Measurements from ENCODE around the gene TRIM5.
"Not testable (repeated sequence)": the region's sequence is repeated elsewhere in the genome, so short reads cannot be mapped to it uniquely, and the experiment has no call there.

TRIM5 gene

DNA sequence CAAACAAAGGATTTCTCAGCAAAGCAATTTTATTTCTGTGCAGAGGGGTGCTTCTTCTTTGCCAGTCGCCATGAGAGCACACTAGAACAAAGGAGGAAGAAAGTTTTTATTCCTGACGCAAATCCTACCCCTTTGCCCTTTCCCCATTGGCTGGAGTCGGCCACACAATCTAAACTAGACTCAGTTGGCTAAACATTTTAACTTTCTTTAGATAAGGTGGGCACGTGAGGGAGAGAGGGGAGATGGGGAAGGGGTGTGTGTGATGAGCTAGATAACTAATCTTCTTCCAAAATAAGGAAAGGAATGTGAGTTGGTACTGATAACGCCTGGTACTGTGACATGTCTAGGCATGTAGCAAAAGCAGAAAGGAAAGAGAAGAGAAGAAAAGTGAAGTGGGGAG lies 5.3 kb upstream of the TRIM5 start:
- peak overlapping the region; percentile 89 for H3K27ac ChIP-seq (ENCODE audit: low read depth, low read length)
- H3K9me3 ChIP-seq (ENCODE audit: control insufficient read depth in 1 of 2, low read length in 2 of 2) = no peaks in the 10 kb centered on the region
- peak overlapping the region; percentile 75 to 87 for H3K4me3 ChIP-seq (ENCODE audit: low read depth in 1 of 2, low read length in 2 of 2)
- H3K36me3 ChIP-seq (ENCODE audit: control insufficient read depth in 1 of 2, insufficient read depth in 2 of 2, low read length in 2 of 2) = no peaks in the 10 kb centered on the region
- peak overlapping the region; percentile 53 to 90 for H3K9ac ChIP-seq (ENCODE audit: low read depth in 1 of 2, low read length in 2 of 2)
- H3K27me3 ChIP-seq (ENCODE audit: control insufficient read depth in 1 of 2, insufficient read depth in 2 of 2, low read length in 2 of 2) = no peaks in the 10 kb centered on the region
- H3K4me1 ChIP-seq (ENCODE audit: control insufficient read depth in 1 of 2, insufficient read depth in 2 of 2, low read length in 2 of 2) = peaks cover 16 to 22% of the 10 kb centered on the region in 2 donors

DNA sequence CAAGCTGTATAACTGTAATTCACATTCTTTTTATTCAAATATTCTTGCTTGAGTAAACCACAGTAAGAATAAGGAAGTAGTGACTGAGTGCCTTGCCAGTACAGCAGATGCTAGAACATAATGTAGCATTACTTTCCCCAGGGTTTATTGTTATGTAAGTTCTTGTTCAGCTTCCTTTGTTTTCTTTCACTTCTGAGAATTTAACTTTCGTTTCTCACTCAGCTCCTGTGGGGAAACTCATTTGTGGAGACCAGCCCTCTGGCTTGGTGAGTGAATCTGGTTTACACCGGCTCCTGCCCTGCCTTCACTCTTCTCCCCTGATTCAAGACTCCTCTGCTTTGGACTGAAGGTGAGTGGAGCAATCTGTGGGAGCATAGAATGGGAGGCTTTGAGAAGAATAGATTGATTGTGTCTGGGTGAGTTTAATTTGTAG lies 4.7 kb upstream of the TRIM5 start, which contains the start of gene TRIM22:
Gene TRIM22 (plus strand): TSS at position 240 of the 433 bp plus-strand sequence. CDS start 6,443 bp downstream, outside the sequence.
- Histone ChIP-seq H3K4me3 (ENCODE audit: low read depth in 1 of 2, low read length in 2 of 2) (peak within 1 kb of the TSS; percentile 75 to 87), H3K36me3 (ENCODE audit: control insufficient read depth in 1 of 2, insufficient read depth in 2 of 2, low read length in 2 of 2) (no peaks in the 10 kb centered on the region), H3K9me3 (ENCODE audit: control insufficient read depth in 1 of 2, low read length in 2 of 2) (no peaks in the 10 kb centered on the region), H3K4me1 (ENCODE audit: control insufficient read depth in 1 of 2, insufficient read depth in 2 of 2, low read length in 2 of 2) (peaks cover 16 to 22% of the 10 kb centered on the region in 2 donors), H3K9ac (ENCODE audit: low read depth in 1 of 2, low read length in 2 of 2) (peak within 1 kb of the TSS; percentile 53 to 90), H3K27me3 (ENCODE audit: control insufficient read depth in 1 of 2, insufficient read depth in 2 of 2, low read length in 2 of 2) (no peaks in the 10 kb centered on the region), H3K27ac (ENCODE audit: low read depth, low read length) (peak within 1 kb of the TSS; percentile 89)

DNA sequence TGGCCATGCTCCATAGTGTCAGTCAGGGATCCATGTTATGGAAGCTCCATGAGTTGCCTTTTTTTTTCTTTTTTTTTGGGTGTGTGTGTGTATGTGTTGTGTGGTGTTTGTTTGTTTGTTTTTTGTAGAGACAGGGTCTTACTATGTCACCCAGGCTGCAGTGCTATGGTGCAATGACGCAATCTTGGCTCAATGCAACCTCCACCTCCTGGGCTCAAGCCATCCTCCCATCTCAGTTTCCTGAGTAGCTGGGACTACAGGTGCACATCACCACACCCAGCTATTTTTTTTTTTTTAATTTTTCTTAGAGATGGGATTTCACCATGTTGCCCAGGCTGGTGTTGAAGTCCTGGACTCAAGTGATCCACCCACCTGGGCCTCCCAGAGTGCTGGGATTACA lies 3.6 kb upstream of the TRIM5 start:
- no peak overlapping the region for H3K4me3 ChIP-seq (ENCODE audit: low read depth in 1 of 2, low read length in 2 of 2)
- H3K27me3 ChIP-seq (ENCODE audit: control insufficient read depth in 1 of 2, insufficient read depth in 2 of 2, low read length in 2 of 2) = no peaks in the 10 kb centered on the region
- H3K9ac ChIP-seq (ENCODE audit: low read depth in 1 of 2, low read length in 2 of 2) = no peak overlapping the region
- no peaks in the 10 kb centered on the region for H3K9me3 ChIP-seq (ENCODE audit: control insufficient read depth in 1 of 2, low read length in 2 of 2)
- H3K27ac ChIP-seq (ENCODE audit: low read depth, low read length) = no peak overlapping the region
- H3K4me1 ChIP-seq (ENCODE audit: control insufficient read depth in 1 of 2, insufficient read depth in 2 of 2, low read length in 2 of 2) = peaks cover 13 to 26% of the 10 kb centered on the region in 2 donors
- no peaks in the 10 kb centered on the region for H3K36me3 ChIP-seq (ENCODE audit: control insufficient read depth in 1 of 2, insufficient read depth in 2 of 2, low read length in 2 of 2)

DNA sequence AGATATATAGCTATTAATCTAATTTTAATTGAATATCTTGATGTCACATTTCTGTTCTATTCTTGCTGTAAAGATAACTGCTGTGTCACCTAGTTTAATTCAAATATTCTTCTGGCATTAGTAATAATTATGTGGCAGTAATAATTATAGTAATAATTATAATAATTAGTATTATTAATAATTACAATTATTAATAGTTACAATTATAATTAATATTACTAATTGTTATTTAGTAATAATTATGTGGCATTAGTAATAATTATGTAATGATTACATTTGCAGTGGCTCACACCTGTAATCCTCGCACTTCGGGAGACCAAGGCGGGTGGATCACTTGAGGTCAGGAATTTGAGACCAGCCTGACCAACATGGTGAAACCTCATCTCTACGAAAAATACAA lies 1.6 kb upstream of the TRIM5 start:
- no peaks in the 10 kb centered on the region for H3K36me3 ChIP-seq (ENCODE audit: control insufficient read depth in 1 of 2, insufficient read depth in 2 of 2, low read length in 2 of 2)
- peaks cover 13 to 23% of the 10 kb centered on the region in 2 donors for H3K4me1 ChIP-seq (ENCODE audit: control insufficient read depth in 1 of 2, insufficient read depth in 2 of 2, low read length in 2 of 2)

DNA sequence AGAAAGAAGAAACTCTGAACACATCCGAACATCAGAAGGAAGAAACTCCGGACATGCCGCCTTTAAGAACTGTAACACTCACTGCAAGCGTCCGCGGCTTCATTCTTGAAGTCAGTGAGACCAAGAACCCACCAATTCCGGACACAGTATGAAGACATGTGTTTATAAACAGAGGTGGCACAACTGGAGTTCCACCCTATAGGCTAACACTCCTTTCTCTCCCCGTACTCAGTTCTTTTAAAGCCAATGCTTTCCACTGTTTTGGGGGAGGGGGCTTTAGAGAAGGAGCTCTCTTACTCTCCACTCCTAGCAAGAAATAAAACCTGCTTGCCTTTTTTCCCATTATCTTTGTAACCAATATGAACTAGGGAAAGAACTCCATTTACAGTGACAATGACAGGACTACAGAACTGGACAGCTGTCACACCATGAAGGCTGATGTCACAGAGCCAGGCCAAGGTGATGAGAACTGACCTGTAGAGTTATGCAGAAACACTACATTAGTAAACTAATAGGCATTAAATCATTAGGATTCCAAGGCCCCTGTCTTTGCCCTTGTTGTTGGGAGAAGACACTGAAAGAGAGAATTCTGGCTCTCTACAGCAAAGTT lies 733 bp downstream of the TRIM5 start:
- peak overlapping the region; percentile 87 to 89 for H3K4me3 ChIP-seq (ENCODE audit: low read depth in 1 of 2, low read length in 2 of 2)

More for the DNA sequence above, 1.6 kb upstream of the TRIM5 start:
- no peak overlapping the region for H3K27ac ChIP-seq (ENCODE audit: low read depth, low read length)
- no peaks in the 10 kb centered on the region for H3K27me3 ChIP-seq (ENCODE audit: control insufficient read depth in 1 of 2, insufficient read depth in 2 of 2, low read length in 2 of 2)
- no peaks in the 10 kb centered on the region for H3K9me3 ChIP-seq (ENCODE audit: control insufficient read depth in 1 of 2, low read length in 2 of 2)
- no peak overlapping the region for H3K4me3 ChIP-seq (ENCODE audit: low read depth in 1 of 2, low read length in 2 of 2)
- H3K9ac ChIP-seq (ENCODE audit: low read depth in 1 of 2, low read length in 2 of 2) = no peak overlapping the region

DNA sequence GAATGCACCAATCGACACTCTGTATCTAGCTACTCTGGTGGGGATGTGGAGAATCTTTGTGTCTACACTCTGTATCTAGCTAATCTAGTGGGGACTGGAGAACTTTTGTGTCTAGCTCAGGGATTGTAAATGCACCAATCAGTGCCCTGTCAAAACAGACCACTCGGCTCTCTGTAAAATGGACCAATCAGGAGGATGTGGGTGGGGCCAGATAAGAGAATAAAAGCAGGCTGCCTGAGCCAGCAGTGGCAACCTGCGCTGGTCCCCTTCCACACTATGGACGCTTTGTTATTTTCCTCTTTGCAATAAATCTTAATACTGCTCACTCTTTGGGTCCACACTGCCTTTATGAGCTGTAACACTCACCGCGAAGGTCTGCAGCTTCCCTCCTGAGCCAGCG lies 1.3 kb downstream of the TRIM5 start:
- H3K36me3 ChIP-seq (ENCODE audit: control insufficient read depth in 1 of 2, insufficient read depth in 2 of 2, low read length in 2 of 2) = peaks cover 15 to 18% of the 10 kb centered on the region in 2 donors
- H3K27ac ChIP-seq (ENCODE audit: low read depth, low read length); H3K4me1 ChIP-seq (ENCODE audit: control insufficient read depth in 1 of 2, insufficient read depth in 2 of 2, low read length in 2 of 2); H3K27me3 ChIP-seq (ENCODE audit: control insufficient read depth in 1 of 2, insufficient read depth in 2 of 2, low read length in 2 of 2); H3K9me3 ChIP-seq (ENCODE audit: control insufficient read depth in 1 of 2, low read length in 2 of 2): not testable (repeated sequence)
- peak overlapping the region in 1 of 2 donors; percentile 87 for H3K4me3 ChIP-seq (ENCODE audit: low read depth in 1 of 2, low read length in 2 of 2)
- peak overlapping the region in 1 of 2 donors; percentile 89 for H3K9ac ChIP-seq (ENCODE audit: low read depth in 1 of 2, low read length in 2 of 2)

More for the DNA sequence above, 733 bp downstream of the TRIM5 start:
- Histone ChIP-seq H3K9me3 (ENCODE audit: control insufficient read depth in 1 of 2, low read length in 2 of 2) (no peaks in the 10 kb centered on the region), H3K36me3 (ENCODE audit: control insufficient read depth in 1 of 2, insufficient read depth in 2 of 2, low read length in 2 of 2) (peaks cover 10 to 13% of the 10 kb centered on the region in 2 donors), H3K9ac (ENCODE audit: low read depth in 1 of 2, low read length in 2 of 2) (peak overlapping the region; percentile 81 to 89), H3K27me3 (ENCODE audit: control insufficient read depth in 1 of 2, insufficient read depth in 2 of 2, low read length in 2 of 2) (no peaks in the 10 kb centered on the region), H3K27ac (ENCODE audit: low read depth, low read length) (peak overlapping the region; percentile 88), H3K4me1 (ENCODE audit: control insufficient read depth in 1 of 2, insufficient read depth in 2 of 2, low read length in 2 of 2) (peaks cover 5 to 7% of the 10 kb centered on the region in 2 donors)

DNA sequence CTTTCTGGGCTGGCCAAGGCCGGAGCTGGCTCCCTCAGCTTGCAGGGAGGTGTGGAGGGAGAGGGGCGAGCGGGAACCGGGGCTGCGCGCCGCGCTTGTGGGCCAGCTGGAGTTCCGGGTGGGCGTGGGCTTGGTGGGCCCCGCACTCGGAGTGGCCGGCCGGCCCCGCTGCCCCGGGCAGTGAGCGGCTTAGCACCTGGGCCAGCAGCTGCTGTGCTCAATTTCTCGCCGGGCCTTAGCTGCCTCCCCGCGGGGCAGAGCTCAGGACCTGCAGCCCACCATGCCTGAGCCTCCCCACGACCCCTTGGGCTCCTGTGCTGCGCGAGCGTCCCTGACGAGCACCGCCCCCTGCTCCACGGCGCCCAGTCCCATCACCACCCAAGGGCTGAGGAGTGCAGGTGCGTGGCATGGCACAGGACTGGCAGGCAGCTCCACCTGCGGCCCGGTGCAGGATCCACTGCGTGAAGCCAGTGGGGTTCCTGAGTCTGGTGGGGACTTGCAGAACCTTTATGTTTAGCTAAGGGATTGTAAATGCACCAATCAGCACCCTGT lies 1.9 kb downstream of the TRIM5 start:
- H3K27me3 ChIP-seq (ENCODE audit: control insufficient read depth in 1 of 2, insufficient read depth in 2 of 2, low read length in 2 of 2) = not testable (repeated sequence)

DNA sequence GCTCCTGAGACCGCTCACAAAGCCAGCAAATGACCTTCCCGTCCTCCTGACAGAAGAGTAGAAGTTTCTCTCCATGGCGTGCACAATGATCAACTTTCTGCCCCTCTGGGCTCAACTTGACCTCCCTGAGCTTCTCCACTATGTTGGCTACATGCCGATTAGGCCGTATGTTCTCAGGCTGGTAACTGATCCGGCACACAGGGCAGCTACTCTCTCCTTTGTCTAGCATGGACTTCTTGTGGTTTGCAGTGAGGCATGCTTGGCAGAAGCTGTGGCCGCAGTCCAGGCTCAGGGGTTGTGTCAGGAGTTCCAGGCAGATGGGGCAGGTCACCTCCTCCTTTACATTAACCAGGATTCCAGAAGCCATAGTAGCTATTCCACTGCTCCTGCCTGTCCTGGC lies 5.1 kb downstream of the TRIM5 start:
- Histone ChIP-seq H3K9me3 (ENCODE audit: control insufficient read depth in 1 of 2, low read length in 2 of 2) (no peaks in the 10 kb centered on the region), H3K27ac (ENCODE audit: low read depth, low read length) (no peak overlapping the region), H3K4me3 (ENCODE audit: low read depth in 1 of 2, low read length in 2 of 2) (no peak overlapping the region), H3K4me1 (ENCODE audit: control insufficient read depth in 1 of 2, insufficient read depth in 2 of 2, low read length in 2 of 2) (peaks cover 0 to 3% of the 10 kb centered on the region in 2 donors), H3K9ac (ENCODE audit: low read depth in 1 of 2, low read length in 2 of 2) (no peak overlapping the region), H3K27me3 (ENCODE audit: control insufficient read depth in 1 of 2, insufficient read depth in 2 of 2, low read length in 2 of 2) (no peaks in the 10 kb centered on the region), H3K36me3 (ENCODE audit: control insufficient read depth in 1 of 2, insufficient read depth in 2 of 2, low read length in 2 of 2) (peaks cover 27 to 28% of the 10 kb centered on the region in 2 donors)

More for the DNA sequence above, 1.9 kb downstream of the TRIM5 start:
- H3K4me3 ChIP-seq (ENCODE audit: low read depth in 1 of 2, low read length in 2 of 2); H3K9ac ChIP-seq (ENCODE audit: low read depth in 1 of 2, low read length in 2 of 2); H3K9me3 ChIP-seq (ENCODE audit: control insufficient read depth in 1 of 2, low read length in 2 of 2); H3K27ac ChIP-seq (ENCODE audit: low read depth, low read length); H3K4me1 ChIP-seq (ENCODE audit: control insufficient read depth in 1 of 2, insufficient read depth in 2 of 2, low read length in 2 of 2): not testable (repeated sequence)
- peaks cover 22 to 24% of the 10 kb centered on the region in 2 donors for H3K36me3 ChIP-seq (ENCODE audit: control insufficient read depth in 1 of 2, insufficient read depth in 2 of 2, low read length in 2 of 2)

DNA sequence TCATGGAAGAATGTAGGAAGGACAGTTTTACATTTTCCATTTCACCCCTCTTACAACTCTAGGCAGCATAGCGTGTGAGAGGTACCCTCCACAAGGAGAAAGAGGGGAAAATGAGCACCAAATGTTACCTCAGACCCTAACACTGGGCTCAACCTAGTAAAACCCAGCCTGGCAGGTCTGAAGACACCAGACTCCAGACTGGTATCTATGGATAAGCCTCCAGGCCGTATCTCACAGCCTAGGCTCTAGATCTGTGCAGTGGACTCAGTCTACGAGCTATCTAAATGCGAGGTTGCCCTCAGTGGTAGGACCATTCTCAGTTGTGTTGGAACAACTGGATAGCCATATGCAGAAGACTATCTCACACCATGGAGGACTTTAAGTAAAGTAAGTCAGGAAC lies 10.5 kb downstream of the TRIM5 start:
- Histone ChIP-seq H3K9ac (ENCODE audit: low read depth in 1 of 2, low read length in 2 of 2) (no peak overlapping the region), H3K4me1 (ENCODE audit: control insufficient read depth in 1 of 2, insufficient read depth in 2 of 2, low read length in 2 of 2) (no peaks in the 10 kb centered on the region), H3K27me3 (ENCODE audit: control insufficient read depth in 1 of 2, insufficient read depth in 2 of 2, low read length in 2 of 2) (no peaks in the 10 kb centered on the region), H3K4me3 (ENCODE audit: low read depth in 1 of 2, low read length in 2 of 2) (no peak overlapping the region), H3K9me3 (ENCODE audit: control insufficient read depth in 1 of 2, low read length in 2 of 2) (no peaks in the 10 kb centered on the region), H3K36me3 (ENCODE audit: control insufficient read depth in 1 of 2, insufficient read depth in 2 of 2, low read length in 2 of 2) (peaks cover 31 to 35% of the 10 kb centered on the region in 2 donors), H3K27ac (ENCODE audit: low read depth, low read length) (no peak overlapping the region)

DNA sequence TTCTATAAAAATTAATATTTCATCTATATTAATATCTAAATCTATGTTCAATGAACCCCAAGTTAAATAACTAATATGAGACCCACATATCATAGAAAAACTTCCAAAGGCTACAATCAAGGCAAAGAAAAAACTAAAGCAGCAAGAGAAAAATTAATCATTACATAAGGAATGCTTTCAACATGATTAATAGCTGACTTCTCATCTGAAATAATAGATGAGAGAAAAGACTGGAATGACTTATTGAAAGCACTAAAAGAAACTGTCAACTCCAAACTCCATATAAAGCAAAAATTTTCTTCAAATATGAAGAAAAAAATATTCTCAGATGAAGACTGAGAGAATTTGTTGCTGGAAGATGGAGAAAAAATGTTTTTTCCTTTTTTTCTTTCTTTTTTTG lies 13.0 kb downstream of the TRIM5 start:
- no peaks in the 10 kb centered on the region for H3K27me3 ChIP-seq (ENCODE audit: control insufficient read depth in 1 of 2, insufficient read depth in 2 of 2, low read length in 2 of 2)
- H3K9me3 ChIP-seq (ENCODE audit: control insufficient read depth in 1 of 2, low read length in 2 of 2) = no peaks in the 10 kb centered on the region
- no peak overlapping the region for H3K9ac ChIP-seq (ENCODE audit: low read depth in 1 of 2, low read length in 2 of 2)
- no peak overlapping the region for H3K27ac ChIP-seq (ENCODE audit: low read depth, low read length)
- no peak overlapping the region for H3K4me3 ChIP-seq (ENCODE audit: low read depth in 1 of 2, low read length in 2 of 2)
- peaks cover 14 to 30% of the 10 kb centered on the region in 2 donors for H3K36me3 ChIP-seq (ENCODE audit: control insufficient read depth in 1 of 2, insufficient read depth in 2 of 2, low read length in 2 of 2)
- no peaks in the 10 kb centered on the region for H3K4me1 ChIP-seq (ENCODE audit: control insufficient read depth in 1 of 2, insufficient read depth in 2 of 2, low read length in 2 of 2)
